Measurements from ENCODE around the gene SMARCA1. TPM values are rescaled to one million over a fixed set of nuclear protein-coding genes. Genes with fewer than 3 reads are reported as not detected.

The SMARCA1 gene
- total RNA-seq, 6 experiments from 2014 or later: 61.4 to 71.7 (median 66.2) TPM

DNA sequence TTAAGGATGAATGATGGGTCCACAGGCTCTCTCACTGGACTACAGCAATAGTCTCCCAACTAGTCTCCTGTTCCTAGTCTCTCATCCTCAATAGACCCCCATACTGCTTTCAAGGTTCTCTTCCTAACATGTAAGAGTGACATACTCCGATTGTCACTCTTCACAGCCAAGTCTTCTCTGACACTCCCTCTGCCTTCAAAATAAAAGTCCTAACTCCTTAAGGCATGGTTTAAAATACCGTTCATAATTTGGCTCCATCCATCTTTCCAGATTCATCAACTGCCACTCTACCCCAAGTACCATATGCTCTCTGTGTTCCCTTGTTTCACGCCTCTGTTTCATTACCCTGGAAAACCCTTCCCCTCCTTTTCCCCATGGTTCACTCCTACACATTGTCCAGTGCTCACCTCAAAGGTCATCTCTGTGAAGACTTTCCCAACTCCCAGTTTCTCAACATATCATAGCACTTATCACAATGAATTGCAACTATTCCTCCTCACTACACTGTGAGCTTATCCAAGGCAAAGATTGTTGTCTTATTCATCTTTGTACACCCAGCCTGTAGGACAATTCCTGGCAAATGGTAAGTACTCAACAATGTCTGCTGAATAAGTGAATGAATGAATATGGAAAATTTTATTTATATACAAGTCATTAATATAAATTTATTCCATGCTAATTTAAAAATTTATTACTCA, 26.0 kb downstream of the SMARCA1 start:
- Mint-ChIP-seq H3K9me3 (no peaks in the 10 kb centered on the region), H3K27me3 (ENCODE audit: insufficient read depth) (no peaks in the 10 kb centered on the region), H3K36me3 (ENCODE audit: low read depth) (peaks cover 19% of the 10 kb centered on the region), H3K27ac (peak overlapping the region; percentile 74), H3K4me3 (no peak overlapping the region), H3K4me1 (ENCODE audit: low read depth) (peaks cover 39% of the 10 kb centered on the region)
- DNase-seq: no peak
- TF ChIP-seq, protein P1, sequence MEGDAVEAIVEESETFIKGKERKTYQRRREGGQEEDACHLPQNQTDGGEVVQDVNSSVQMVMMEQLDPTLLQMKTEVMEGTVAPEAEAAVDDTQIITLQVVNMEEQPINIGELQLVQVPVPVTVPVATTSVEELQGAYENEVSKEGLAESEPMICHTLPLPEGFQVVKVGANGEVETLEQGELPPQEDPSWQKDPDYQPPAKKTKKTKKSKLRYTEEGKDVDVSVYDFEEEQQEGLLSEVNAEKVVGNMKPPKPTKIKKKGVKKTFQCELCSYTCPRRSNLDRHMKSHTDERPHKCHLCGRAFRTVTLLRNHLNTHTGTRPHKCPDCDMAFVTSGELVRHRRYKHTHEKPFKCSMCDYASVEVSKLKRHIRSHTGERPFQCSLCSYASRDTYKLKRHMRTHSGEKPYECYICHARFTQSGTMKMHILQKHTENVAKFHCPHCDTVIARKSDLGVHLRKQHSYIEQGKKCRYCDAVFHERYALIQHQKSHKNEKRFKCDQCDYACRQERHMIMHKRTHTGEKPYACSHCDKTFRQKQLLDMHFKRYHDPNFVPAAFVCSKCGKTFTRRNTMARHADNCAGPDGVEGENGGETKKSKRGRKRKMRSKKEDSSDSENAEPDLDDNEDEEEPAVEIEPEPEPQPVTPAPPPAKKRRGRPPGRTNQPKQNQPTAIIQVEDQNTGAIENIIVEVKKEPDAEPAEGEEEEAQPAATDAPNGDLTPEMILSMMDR (IDR thresholded peaks at IDR 0.05): no peak

DNA sequence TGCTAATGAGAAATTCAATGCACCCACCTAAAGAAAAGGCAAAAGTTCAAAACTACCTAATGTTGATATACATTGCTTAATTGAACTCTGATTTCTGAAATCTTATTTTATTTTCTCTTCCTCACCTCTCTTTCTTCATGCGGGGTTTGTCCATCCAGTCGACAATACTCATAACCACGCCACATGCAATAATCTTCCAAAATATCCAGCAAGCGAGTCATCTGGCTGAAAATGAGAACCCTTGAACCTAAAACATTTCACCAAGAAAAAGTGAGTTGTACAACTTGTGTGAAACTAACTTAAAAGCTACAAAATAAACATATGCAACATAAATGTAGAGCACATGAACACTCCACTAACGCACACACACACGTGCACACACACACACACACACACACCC, 26.7 kb downstream of the SMARCA1 start:
- Mint-ChIP-seq H3K27me3 (ENCODE audit: insufficient read depth) (no peaks in the 10 kb centered on the region), H3K36me3 (ENCODE audit: low read depth) (peaks cover 12% of the 10 kb centered on the region), H3K27ac (peak overlapping the region; percentile 74), H3K4me1 (ENCODE audit: low read depth) (peaks cover 39% of the 10 kb centered on the region), H3K9me3 (no peaks in the 10 kb centered on the region), H3K4me3 (peak overlapping the region; percentile 7; the same call in 1 of the 2 replicates)
- DNase-seq: peak; percentile 11
- TF ChIP-seq, protein P1 (IDR thresholded peaks at IDR 0.05): no peak

DNA sequence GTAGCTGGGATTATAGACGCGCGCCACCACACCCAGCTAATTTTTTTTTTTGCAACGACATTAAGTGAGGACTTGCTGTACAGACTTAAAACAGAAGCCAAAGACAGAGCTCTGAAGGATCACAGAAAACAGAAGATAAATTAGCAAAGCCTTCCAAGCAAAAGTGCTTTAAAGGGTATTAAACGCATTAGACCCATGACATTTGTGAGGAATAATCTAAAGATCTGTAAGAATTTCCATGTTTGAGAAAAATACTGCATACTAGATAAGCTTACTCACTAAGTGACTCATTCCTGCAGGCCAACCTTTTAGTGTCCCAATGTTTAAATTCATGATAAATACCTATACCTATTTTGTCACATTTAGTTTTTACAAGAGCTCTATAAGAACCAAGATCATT, 27.4 kb downstream of the SMARCA1 start:
- Mint-ChIP-seq H3K4me3 (peak overlapping the region; percentile 39), H3K4me1 (ENCODE audit: low read depth) (peaks cover 39% of the 10 kb centered on the region), H3K27ac (peak overlapping the region; percentile 74), H3K9me3 (no peaks in the 10 kb centered on the region), H3K36me3 (ENCODE audit: low read depth) (peaks cover 12% of the 10 kb centered on the region), H3K27me3 (ENCODE audit: insufficient read depth) (no peaks in the 10 kb centered on the region)
- TF ChIP-seq, protein P1 (IDR thresholded peaks at IDR 0.05): no peak
- peak; percentile 28 for DNase-seq

DNA sequence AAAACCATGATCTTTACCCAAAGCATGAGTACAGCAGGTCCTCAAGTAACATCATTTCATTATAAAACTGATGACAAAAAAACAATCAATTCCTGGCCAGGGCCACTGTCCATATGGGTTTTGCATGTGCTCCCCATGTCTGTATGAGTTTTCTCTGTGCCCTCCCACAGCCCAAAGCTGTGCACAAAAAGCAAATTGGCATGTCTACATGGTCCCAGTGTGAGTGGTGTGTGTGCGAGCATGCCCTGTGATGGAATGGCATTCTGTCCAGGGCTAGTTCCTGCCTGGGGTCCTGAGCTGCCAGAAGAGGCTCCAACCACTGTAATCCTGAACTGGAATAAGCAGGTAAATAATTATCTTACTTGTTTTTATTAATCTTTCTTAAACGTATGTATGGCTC, 28.4 kb downstream of the SMARCA1 start:
- no peaks in the 10 kb centered on the region for H3K27me3 Mint-ChIP-seq (ENCODE audit: insufficient read depth)
- DNase-seq: no peak
- H3K27ac Mint-ChIP-seq: no peak overlapping the region
- TF ChIP-seq, protein P1 (IDR thresholded peaks at IDR 0.05): no peak
- peaks cover 39% of the 10 kb centered on the region for H3K4me1 Mint-ChIP-seq (ENCODE audit: low read depth)
- no peak overlapping the region for H3K4me3 Mint-ChIP-seq
- no peaks in the 10 kb centered on the region for H3K9me3 Mint-ChIP-seq
- H3K36me3 Mint-ChIP-seq (ENCODE audit: low read depth): peaks cover 12% of the 10 kb centered on the region

DNA sequence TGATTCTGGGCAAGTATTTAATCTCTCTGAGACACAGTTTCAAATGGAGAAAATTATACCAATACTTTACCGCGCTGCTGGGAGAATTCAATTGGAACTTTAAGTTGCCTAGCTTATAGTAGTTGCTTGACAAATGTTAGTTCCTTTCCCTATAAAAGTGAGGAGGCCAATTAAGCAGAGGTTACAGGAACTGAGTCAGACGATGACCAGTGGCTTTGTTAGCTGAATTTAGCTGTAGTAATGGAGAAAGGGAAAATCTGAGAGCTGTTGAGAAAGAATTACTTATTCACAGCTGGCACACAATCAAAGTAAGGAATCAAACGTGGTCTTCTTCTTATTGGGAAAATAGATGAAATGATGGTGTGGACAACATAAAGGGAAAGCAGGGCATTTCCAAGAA, 29.6 kb downstream of the SMARCA1 start:
- Mint-ChIP-seq H3K27ac (peak overlapping the region; percentile 85), H3K9me3 (no peaks in the 10 kb centered on the region), H3K27me3 (ENCODE audit: insufficient read depth) (no peaks in the 10 kb centered on the region), H3K4me1 (ENCODE audit: low read depth) (peaks cover 39% of the 10 kb centered on the region), H3K36me3 (ENCODE audit: low read depth) (peaks cover 16% of the 10 kb centered on the region), H3K4me3 (no peak overlapping the region)
- TF ChIP-seq, protein P1 (IDR thresholded peaks at IDR 0.05): no peak
- peak; percentile 49 for DNase-seq

Data from HFFc6 (cell line).